Left lung (tissue), 10 donors: ENCODE data around the gene DPYSL5. TPM values are rescaled to one million over a fixed set of nuclear protein-coding genes. Genes with fewer than 3 reads are reported as not detected.

Experiments
- ATAC-seq: fragments of 200-7000 bp; cut with Tn5 transposase; one replicate; pipeline ENCODE4 v1.9.1; 2020; ENCODE audit warnings: moderate library complexity
- DNase-seq, 4 donors: peaks; one replicate each; pipeline ENCODE4 v3.0.0-alpha.2; 2013 to 2020
- H3K27ac ChIP-seq, 2 donors: fragments of 200-600 bp; sonication (generic) in 1 of 2; one replicate each; pipeline versions ENCODE4 v1.5.0 to v1.8.0; 2020 to 2021
- H3K27me3 ChIP-seq, 2 donors: fragments of 200-600 bp; sonication (generic) in 1 of 2; one replicate each; pipeline versions ENCODE4 v1.5.0 to v1.8.0; 2020 to 2021
- H3K36me3 ChIP-seq, 2 donors: fragments of 200-600 bp; sonication (generic) in 1 of 2; one replicate each; pipeline versions ENCODE4 v1.5.0 to v1.8.0; 2020 to 2021
- H3K4me1 ChIP-seq, 2 donors: fragments of 200-600 bp; one replicate each; pipeline ENCODE4 v1.8.0; 2021
- H3K4me3 ChIP-seq, 2 donors: fragments of 200-600 bp; sonication (generic) in 1 of 2; one replicate each; pipeline versions ENCODE4 v1.5.0 to v1.8.0; 2020 to 2021; ENCODE audit warnings: mild to moderate bottlenecking in 1 of 2
- H3K9me3 ChIP-seq, 2 donors: fragments of 200-600 bp; sonication (generic) in 1 of 2; one replicate each; pipeline versions ENCODE4 v1.5.0 to v1.8.0; 2020 to 2021
- intact Hi-C, 2 donors: fragments of 100-400 bp; cut with DNase I; formaldehyde crosslinking; loops; one replicate each; pipeline versions ENCODE4 v1.11.2 to v1.14.2; 2022
- polyA plus RNA-seq, 6 donors: library from polyadenylated mRNA; unstranded; fragments of 120-200 nt; gene quantifications; one replicate each; pipeline ENCODE4 v1.2.1, GENCODE V29; 2013; ENCODE audit not compliant: insufficient read length in 6 of 6
- total RNA-seq, 2 donors: library from RNA; stranded (reverse); fragmentation: NEBNext Ultra II Directional; extraction: Animal tissue kit (Norgen Biotek cat#: 25700); gene quantifications; one replicate each; pipeline ENCODE4 v1.2.1, GENCODE V29; 2021
- TF ChIP-seq, protein P1 (sequence below), 2 donors: fragments of 200-600 bp; sonication (generic) in 1 of 2; IDR thresholded peaks; one replicate each; pipeline versions ENCODE4 v1.5.0 to v1.8.0; 2021; ENCODE audit warnings: antibody characterized with exemption in 2 of 2
- donor health status: DM: no; HTN: yes; CAD: no.
- donor health status: DM: no; HTN: no; CAD: no.

The DPYSL5 gene
- total and polyA plus RNA-seq, 8 donors, result 0.07 to 0.37 (median 0.23) TPM; not detected in 2

DNA sequence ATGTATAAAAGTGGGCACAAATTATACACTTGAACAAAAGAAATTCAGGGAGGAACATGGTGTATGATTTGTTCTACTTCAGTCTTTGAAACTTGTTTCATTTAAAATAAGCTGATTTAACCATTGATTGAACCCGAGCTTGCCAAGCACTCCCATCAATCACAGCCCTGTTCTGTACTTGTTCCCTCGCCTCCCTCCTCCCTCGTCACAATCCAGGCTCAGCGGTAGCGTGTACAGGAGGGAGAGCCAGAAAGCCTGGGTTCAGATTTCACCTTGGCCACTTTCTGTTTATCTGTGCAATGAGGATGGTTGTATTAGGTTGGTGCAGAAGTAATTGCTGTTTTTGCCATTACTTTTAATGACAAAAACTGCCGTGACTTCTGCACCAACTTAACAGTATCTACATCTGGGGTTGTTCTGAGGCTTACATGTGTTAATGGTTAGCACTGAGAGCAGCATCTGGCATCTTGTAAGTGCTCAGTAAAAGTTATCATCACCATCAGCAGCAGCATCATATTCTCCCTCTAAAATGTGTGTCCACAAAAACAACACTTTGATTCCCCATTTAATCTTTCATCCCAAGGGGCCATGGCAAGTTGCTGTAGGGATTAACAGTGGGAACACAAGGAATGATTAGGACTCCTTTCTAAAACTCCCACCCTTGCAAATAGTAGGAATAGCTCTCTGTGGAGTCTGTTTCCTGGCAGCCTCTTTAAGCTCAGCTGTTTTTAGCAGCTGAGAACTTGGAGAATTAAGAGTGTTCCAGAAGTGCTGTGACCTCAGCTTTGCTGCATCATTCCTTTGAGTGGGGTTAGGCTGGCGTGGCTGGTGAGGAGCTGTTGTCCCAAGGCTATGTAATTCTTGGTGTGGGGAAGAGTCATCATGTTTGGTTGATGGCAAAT is 4.7 kb downstream of the DPYSL5 start:
- TF ChIP-seq, protein P1, sequence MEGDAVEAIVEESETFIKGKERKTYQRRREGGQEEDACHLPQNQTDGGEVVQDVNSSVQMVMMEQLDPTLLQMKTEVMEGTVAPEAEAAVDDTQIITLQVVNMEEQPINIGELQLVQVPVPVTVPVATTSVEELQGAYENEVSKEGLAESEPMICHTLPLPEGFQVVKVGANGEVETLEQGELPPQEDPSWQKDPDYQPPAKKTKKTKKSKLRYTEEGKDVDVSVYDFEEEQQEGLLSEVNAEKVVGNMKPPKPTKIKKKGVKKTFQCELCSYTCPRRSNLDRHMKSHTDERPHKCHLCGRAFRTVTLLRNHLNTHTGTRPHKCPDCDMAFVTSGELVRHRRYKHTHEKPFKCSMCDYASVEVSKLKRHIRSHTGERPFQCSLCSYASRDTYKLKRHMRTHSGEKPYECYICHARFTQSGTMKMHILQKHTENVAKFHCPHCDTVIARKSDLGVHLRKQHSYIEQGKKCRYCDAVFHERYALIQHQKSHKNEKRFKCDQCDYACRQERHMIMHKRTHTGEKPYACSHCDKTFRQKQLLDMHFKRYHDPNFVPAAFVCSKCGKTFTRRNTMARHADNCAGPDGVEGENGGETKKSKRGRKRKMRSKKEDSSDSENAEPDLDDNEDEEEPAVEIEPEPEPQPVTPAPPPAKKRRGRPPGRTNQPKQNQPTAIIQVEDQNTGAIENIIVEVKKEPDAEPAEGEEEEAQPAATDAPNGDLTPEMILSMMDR (IDR thresholded peaks at IDR 0.05), result no peak
- peaks cover 7 to 23% of the 10 kb centered on the region in 2 donors for H3K4me1 ChIP-seq
- peaks cover 56 to 81% of the 10 kb centered on the region in 2 donors for H3K27me3 ChIP-seq
- ATAC-seq, result peak; percentile 53
- H3K27ac ChIP-seq, result no peak overlapping the region
- DNase-seq, result no peak
- intact Hi-C loops, result no loop called here
- H3K9me3 ChIP-seq, result no peaks in the 10 kb centered on the region
- no peak overlapping the region for H3K4me3 ChIP-seq
- H3K36me3 ChIP-seq, result no peaks in the 10 kb centered on the region

DNA sequence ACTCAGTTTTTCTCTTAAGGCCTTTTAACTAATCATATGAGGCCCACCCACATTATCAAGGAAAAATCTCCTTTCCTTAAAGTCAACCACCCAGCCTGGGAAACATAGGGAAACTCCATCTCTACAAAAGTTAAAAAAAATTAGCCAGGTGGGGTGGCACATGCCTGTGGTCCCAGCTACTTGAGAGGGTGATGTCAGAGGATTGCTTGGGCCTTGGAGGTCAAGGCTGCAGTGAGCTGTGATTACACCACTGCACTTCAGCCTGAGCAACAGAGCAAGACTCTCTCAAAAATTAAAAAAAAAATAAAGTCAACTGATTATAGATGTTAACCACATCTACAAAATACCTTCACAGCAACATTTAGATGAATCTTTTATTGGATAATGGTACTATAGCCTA is 5.8 kb downstream of the DPYSL5 start:
- Histone ChIP-seq H3K4me1 (peaks cover 1 to 12% of the 10 kb centered on the region in 2 donors), H3K9me3 (no peaks in the 10 kb centered on the region)

DNA sequence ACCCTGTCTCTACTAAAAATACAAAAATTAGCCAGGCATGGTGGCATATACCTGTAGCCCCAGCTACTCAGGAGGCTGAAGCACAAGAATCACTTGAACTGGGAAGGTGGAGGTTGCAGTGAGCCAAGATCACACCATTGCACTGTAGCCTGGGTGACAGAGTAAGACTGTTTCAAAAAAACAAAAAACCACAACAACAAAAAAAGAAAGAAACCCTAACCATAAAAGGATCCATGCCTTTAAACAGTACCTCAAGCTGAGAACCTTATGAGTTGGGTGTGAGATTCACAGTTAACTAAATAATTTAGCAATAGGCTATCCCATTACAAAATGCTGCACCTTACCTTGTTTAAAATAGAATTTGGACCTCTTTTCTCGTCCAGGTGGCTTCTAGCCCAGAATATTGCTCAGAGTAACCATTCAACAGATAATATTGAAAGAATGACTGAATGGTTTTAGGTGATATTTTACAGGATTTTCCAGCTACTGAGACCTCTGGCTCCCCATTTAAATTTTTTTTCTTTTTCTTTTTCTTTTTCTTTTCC is 6.4 kb downstream of the DPYSL5 start:
- no peak for ATAC-seq
- no peak overlapping the region for H3K4me3 ChIP-seq
- H3K4me1 ChIP-seq, result peaks cover 0 to 6% of the 10 kb centered on the region in 2 donors
- DNase-seq, result no peak
- no peaks in the 10 kb centered on the region for H3K36me3 ChIP-seq
- peaks cover 39 to 79% of the 10 kb centered on the region in 2 donors for H3K27me3 ChIP-seq
- H3K27ac ChIP-seq, result no peak overlapping the region
- TF ChIP-seq, protein P1 (IDR thresholded peaks at IDR 0.05), result no peak
- no peaks in the 10 kb centered on the region for H3K9me3 ChIP-seq
- intact Hi-C loops, result no loop called here

More for the DNA sequence above, 5.8 kb downstream of the DPYSL5 start:
- Histone ChIP-seq H3K4me3 (no peak overlapping the region), H3K36me3 (no peaks in the 10 kb centered on the region), H3K27ac (no peak overlapping the region), H3K27me3 (peaks cover 45 to 81% of the 10 kb centered on the region in 2 donors)
- no peak for ATAC-seq
- TF ChIP-seq, protein P1 (IDR thresholded peaks at IDR 0.05), result no peak
- DNase-seq, result no peak
- intact Hi-C loops, result no loop called here

DNA sequence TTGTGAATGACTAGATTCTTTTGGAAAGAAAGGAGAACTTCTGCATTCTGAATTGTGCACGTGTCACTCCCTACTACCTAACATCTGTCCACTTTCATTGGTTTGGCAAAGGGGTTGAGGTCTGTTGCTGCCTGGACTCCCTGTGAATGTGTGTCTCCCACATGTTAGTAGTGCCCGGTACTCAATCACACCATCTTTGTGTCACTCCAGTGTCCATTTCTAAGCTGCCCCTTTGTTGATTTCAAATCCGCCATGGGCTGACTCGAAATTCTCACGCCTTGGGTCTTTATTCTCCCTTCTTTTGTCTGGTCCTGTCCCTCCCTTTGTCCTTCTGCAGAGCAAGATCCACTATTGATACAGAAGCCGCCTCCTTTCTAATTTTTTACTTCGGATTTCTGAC is 7.5 kb downstream of the DPYSL5 start:
- ATAC-seq (no peak), DNase-seq (no peak)
- peaks cover 32 to 79% of the 10 kb centered on the region in 2 donors for H3K27me3 ChIP-seq
- H3K4me3 ChIP-seq, result no peak overlapping the region
- TF ChIP-seq, protein P1 (IDR thresholded peaks at IDR 0.05), result no peak
- H3K4me1 ChIP-seq, result no peaks in the 10 kb centered on the region
- H3K27ac ChIP-seq, result no peak overlapping the region
- no peaks in the 10 kb centered on the region for H3K9me3 ChIP-seq
- H3K36me3 ChIP-seq, result no peaks in the 10 kb centered on the region
- intact Hi-C loops, result no loop called here

DNA sequence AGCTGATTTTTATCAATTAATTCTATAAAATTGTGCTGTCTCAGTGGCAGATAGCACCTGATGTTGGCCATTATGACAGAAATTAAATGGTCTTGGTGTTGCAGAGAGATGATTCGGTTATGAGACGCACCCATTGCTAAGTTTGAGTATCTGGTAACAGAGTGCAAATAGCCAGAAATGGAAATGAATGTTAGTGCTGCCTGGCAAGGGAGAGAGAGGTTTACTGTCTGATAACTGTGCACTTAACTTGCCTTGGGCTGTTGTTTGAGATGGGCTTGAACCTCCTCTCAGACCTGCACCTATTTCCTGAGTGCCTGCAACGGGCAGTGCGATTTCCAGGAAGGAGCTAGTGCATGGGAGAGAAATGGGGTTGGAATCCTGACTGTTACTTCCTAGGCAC is 11.7 kb downstream of the DPYSL5 start:
- intact Hi-C loops, result no loop called here
- DNase-seq, result no peak
- no peaks in the 10 kb centered on the region for H3K4me1 ChIP-seq
- no peak overlapping the region for H3K4me3 ChIP-seq
- H3K9me3 ChIP-seq, result no peaks in the 10 kb centered on the region
- ATAC-seq, result no peak
- H3K27ac ChIP-seq, result no peak overlapping the region
- no peaks in the 10 kb centered on the region for H3K36me3 ChIP-seq
- peaks cover 12 to 60% of the 10 kb centered on the region in 2 donors for H3K27me3 ChIP-seq
- TF ChIP-seq, protein P1 (IDR thresholded peaks at IDR 0.05), result no peak
